SK-N-SH (cell line): ENCODE data around the gene TOMT. TPM values are rescaled to one million over a fixed set of nuclear protein-coding genes. Genes with fewer than 3 reads are reported as not detected.

Source experiments
- CTCF ChIA-PET: fragments of 300-600, 350-600 bp; formaldehyde crosslinking; extraction: SDS; loops from one replicate; lab custom pipeline; 2021; lab: Yijun Ruan, JAX
- POLR2A ChIA-PET: fragments of 350-600 bp; sonication (Branson Sonifier 250); formaldehyde crosslinking; extraction: SDS; loops from one replicate; lab custom pipeline; 2020; ENCODE audit warnings: antibody characterized with exemption, inconsistent platforms; lab: Yijun Ruan, JAX
- DNase-seq: peaks from one replicate; pipeline ENCODE4 v3.0.0; 2012
- H2AFZ ChIP-seq: fragments of 200-600 bp; sonication (generic); 2 replicates; pipeline ENCODE4 v1.8.1; 2016; ENCODE audit warnings: antibody characterized with exemption, mild to moderate bottlenecking, low read depth
- H3F3A ChIP-seq: fragments of 200-600 bp; sonication (generic); replicated peaks from 2 replicates; pipeline ENCODE3; 2016; ENCODE audit warnings: antibody characterized with exemption, mild to moderate bottlenecking; ENCODE audit not compliant: insufficient read depth
- H3K27ac ChIP-seq, 2 experiments: fragments of 200-500 bp in 1 of 2; fragments of 200-600 bp in 1 of 2; sonication (Bioruptor generic) in 1 of 2; sonication (generic), shearing (Covaris generic) in 1 of 2; 2 replicates each; pipeline versions ENCODE4 v1.5.1 to v1.6.1; 2014 to 2016; ENCODE audit warnings: low read depth in 2 of 2, inconsistent platforms in 1 of 2, low read length in 1 of 2, mild to moderate bottlenecking in 1 of 2, mixed read lengths in 1 of 2
- H3K27me3 ChIP-seq: fragments of 200-600 bp; sonication (generic), shearing (Covaris generic); 2 replicates; pipeline ENCODE4 v1.6.1; 2016; ENCODE audit warnings: mixed run types; ENCODE audit not compliant: insufficient read depth
- H3K36me3 ChIP-seq, 2 experiments: fragments of 200-500 bp in 1 of 2; fragments of 200-600 bp in 1 of 2; sonication (Bioruptor generic) in 1 of 2; sonication (generic) in 1 of 2; replicated peaks in 1 of 2; 2 replicates each; pipeline versions ENCODE3 to v1.5.1; 2014 to 2016; ENCODE audit warnings: low read length in 1 of 2, mild to moderate bottlenecking in 1 of 2; ENCODE audit not compliant: insufficient read depth in 2 of 2, control insufficient read depth in 1 of 2
- H3K4me1 ChIP-seq, 2 experiments: fragments of 200-500 bp in 1 of 2; fragments of 200-600 bp in 1 of 2; sonication (Bioruptor generic) in 1 of 2; sonication (generic), shearing (Covaris generic) in 1 of 2; 2 replicates each; pipeline versions ENCODE4 v1.5.1 to v1.6.1; 2014 to 2016; ENCODE audit warnings: low read depth in 1 of 2, low read length in 1 of 2, mixed run types in 1 of 2; ENCODE audit not compliant: insufficient read depth in 2 of 2, control insufficient read depth in 1 of 2
- H3K4me2 ChIP-seq: fragments of 200-600 bp; sonication (generic), shearing (Covaris generic); 2 replicates; pipeline ENCODE4 v1.6.1; 2017; ENCODE audit warnings: mixed run types
- H3K4me3 ChIP-seq, 2 experiments: fragments of 200-500 bp in 1 of 2; fragments of 200-600 bp in 1 of 2; sonication (Bioruptor generic) in 1 of 2; sonication (generic), shearing (Covaris generic) in 1 of 2; 2 replicates each; pipeline versions ENCODE4 v1.5.1 to v1.8.1; 2014 to 2016; ENCODE audit warnings: low read depth in 2 of 2, inconsistent platforms in 1 of 2, low read length in 1 of 2, mild to moderate bottlenecking in 1 of 2, mixed read lengths in 1 of 2, moderate library complexity in 1 of 2
- H3K79me2 ChIP-seq: fragments of 200-600 bp; sonication (generic); 2 replicates; pipeline ENCODE4 v1.8.1; 2017; ENCODE audit warnings: mild to moderate bottlenecking; ENCODE audit not compliant: insufficient read depth
- H3K9ac ChIP-seq: fragments of 200-600 bp; sonication (generic); 2 replicates; pipeline ENCODE4 v1.6.1; 2017; ENCODE audit warnings: mixed run types
- H3K9me2 ChIP-seq: fragments of 200-600 bp; sonication (generic); 2 replicates; pipeline ENCODE4 v1.6.1; 2017; ENCODE audit warnings: mixed run types
- H3K9me3 ChIP-seq: fragments of 200-600 bp; sonication (generic); 2 replicates; pipeline ENCODE4 v1.6.1; 2017; ENCODE audit warnings: mixed run types, mild to moderate bottlenecking, moderate library complexity
- H4K20me1 ChIP-seq: fragments of 200-600 bp; sonication (generic); 2 replicates; pipeline ENCODE4 v1.6.1; 2017; ENCODE audit warnings: mild to moderate bottlenecking, mixed run types; ENCODE audit not compliant: insufficient read depth
- CHD2 ChIP-seq: fragments of 150-350 bp; IDR thresholded peaks from 2 replicates; pipeline ENCODE4 v1.6.1; 2018; ENCODE audit warnings: low read length; ENCODE audit not compliant: partially characterized antibody
- CTCF ChIP-seq: fragments of 200-600 bp; sonication (generic); IDR thresholded peaks from 2 replicates; pipeline ENCODE4 v1.6.1; 2017; ENCODE audit warnings: antibody characterized with exemption, mild to moderate bottlenecking, moderate library complexity
- EP300 ChIP-seq, 2 experiments: IDR thresholded peaks; 2 replicates each; pipeline versions ENCODE4 v1.4.0 to v1.6.1; 2012; ENCODE audit warnings: borderline replicate concordance in 1 of 2, low read depth in 1 of 2, low read length in 1 of 2
- FOXJ3 ChIP-seq: sonication (generic); formaldehyde crosslinking; IDR thresholded peaks from 2 replicates; pipeline ENCODE4 v1.5.1; 2020; ENCODE audit warnings: mild to moderate bottlenecking, missing genetic modification reagents
- FOXM1 ChIP-seq: IDR thresholded peaks from 2 replicates; pipeline ENCODE4 v1.4.0; 2012; ENCODE audit warnings: low read depth, mild to moderate bottlenecking
- MAX ChIP-seq: IDR thresholded peaks from 2 replicates; pipeline ENCODE4 v1.4.0; 2012; ENCODE audit warnings: low read depth
- MEF2A ChIP-seq: IDR thresholded peaks from 2 replicates; pipeline ENCODE4 v1.4.0; 2012; ENCODE audit warnings: low read depth, borderline replicate concordance
- MXI1 ChIP-seq: IDR thresholded peaks from 2 replicates; pipeline ENCODE4 v1.6.1; 2012; ENCODE audit warnings: mild to moderate bottlenecking, low read depth, low read length, improper control_type of control experiment
- PBX3 ChIP-seq: IDR thresholded peaks from 2 replicates; pipeline ENCODE4; 2012
- POLR2AphosphoS5 ChIP-seq: IDR thresholded peaks from 2 replicates; pipeline ENCODE4 v1.6.1; 2012; ENCODE audit warnings: low read depth, low read length
- RXRA ChIP-seq: IDR thresholded peaks from 2 replicates; pipeline ENCODE4 v1.4.0; 2012; ENCODE audit warnings: low read depth, mild to moderate bottlenecking, borderline replicate concordance
- SMC3 ChIP-seq: IDR thresholded peaks from 2 replicates; pipeline ENCODE4 v1.6.1; 2012; ENCODE audit warnings: low read depth, low read length, improper control_type of control experiment
- TAF1 ChIP-seq: IDR thresholded peaks from 2 replicates; pipeline ENCODE4 v1.6.1; 2012; ENCODE audit warnings: low read depth, mild to moderate bottlenecking, low read length, moderate library complexity, borderline replicate concordance
- TEAD4 ChIP-seq: IDR thresholded peaks from 2 replicates; pipeline ENCODE4 v1.4.0; 2012; ENCODE audit warnings: mild to moderate bottlenecking, borderline replicate concordance; ENCODE audit not compliant: insufficient read depth
- USF1 ChIP-seq: IDR thresholded peaks from 2 replicates; pipeline ENCODE4 v1.4.0; 2012; ENCODE audit warnings: low read depth, borderline replicate concordance
- USF2 ChIP-seq: fragments of 150-350 bp; IDR thresholded peaks from 2 replicates; pipeline ENCODE4 v1.6.1; 2017; ENCODE audit warnings: antibody characterized with exemption, low read length, low read depth, borderline replicate concordance
- ZBTB33 ChIP-seq: IDR thresholded peaks from 2 replicates; pipeline ENCODE4 v1.4.0; 2012; ENCODE audit warnings: low read depth, borderline replicate concordance
- WGBS: methylation state at CpG from one replicate; pipeline ENCODE4 v1.1.6; 2017; ENCODE audit warnings: low lambda C conversion rate; 5-methylcytosine and 5-hydroxymethylcytosine counted together
- polyA plus RNA-seq, 3 experiments: library from polyadenylated mRNA; depleted of rRNA; stranded (reverse); fragments of >200 nt; gene quantifications; 2 replicates each; pipeline ENCODE4 v1.2.3, GENCODE V29; 2012

Gene TOMT
- polyA plus RNA-seq, 1 of the 3 experiments (the other 2 are of a cell fraction): not detected

- H3K4me2 ChIP-seq: no peak overlapping the region
- H2AFZ ChIP-seq: no peak overlapping the region
- no peaks in the 10 kb centered on the region for H3K9me3 ChIP-seq
- H3K9me2 ChIP-seq: no peaks in the 10 kb centered on the region
- no peak overlapping the region for H3K4me3 ChIP-seq
- H3K27me3 ChIP-seq: no peaks in the 10 kb centered on the region; the same call in 1 of the 2 replicates
- ChIA-PET POLR2A (no interaction called here), CTCF (interaction anchor here (0.7 to 2.0 kb wide), 3 partner anchors 23 to 310 kb away, joined by 3 to 7 read pairs (median 3); no protein-coding TSS in a partner anchor)
- no peaks in the 10 kb centered on the region for H3F3A ChIP-seq
- TF ChIP-seq TAF1 (no peak), MAX (no peak), PBX3 (no peak), RXRA (no peak), FOXM1 (no peak), CTCF (no peak), USF2 (no peak), EP300 (IDR thresholded peaks at IDR 0.05; ENCODE audit: borderline replicate concordance in 1 of 2, low read depth in 1 of 2, low read length in 1 of 2) (no peak), TEAD4 (no peak), MEF2A (no peak), SMC3 (no peak), MXI1 (no peak), USF1 (no peak), POLR2AphosphoS5 (no peak), ZBTB33 (no peak), FOXJ3 (no peak), CHD2 (no peak)
- WGBS: 71% methylated on average over 2 of the region's 2 CpGs
- no peak overlapping the region for H3K9ac ChIP-seq
- no peak overlapping the region for H3K27ac ChIP-seq
- no peak for DNase-seq
- no peaks in the 10 kb centered on the region for H3K36me3 ChIP-seq
- H3K79me2 ChIP-seq: no peaks in the 10 kb centered on the region
- H4K20me1 ChIP-seq: no peaks in the 10 kb centered on the region
- no peaks in the 10 kb centered on the region for H3K4me1 ChIP-seq
Observed at GRCh38 chr11:72120930-72121329, 15.2 kb downstream of the TOMT start.
